ENCODE results near the gene EPS15.
"Not testable (repeated sequence)": the region's sequence is repeated elsewhere in the genome, so short reads cannot be mapped to it uniquely, and the experiment has no call there.

Gene EPS15

GRCh38 chr1:51489472-51489871, 29.6 kb downstream of the EPS15 start:
- DNase-seq (ENCODE audit: low read depth), result no peak
- H3K4me3 ChIP-seq (ENCODE audit: low read length), result no peak overlapping the region
- TF ChIP-seq, protein P1, sequence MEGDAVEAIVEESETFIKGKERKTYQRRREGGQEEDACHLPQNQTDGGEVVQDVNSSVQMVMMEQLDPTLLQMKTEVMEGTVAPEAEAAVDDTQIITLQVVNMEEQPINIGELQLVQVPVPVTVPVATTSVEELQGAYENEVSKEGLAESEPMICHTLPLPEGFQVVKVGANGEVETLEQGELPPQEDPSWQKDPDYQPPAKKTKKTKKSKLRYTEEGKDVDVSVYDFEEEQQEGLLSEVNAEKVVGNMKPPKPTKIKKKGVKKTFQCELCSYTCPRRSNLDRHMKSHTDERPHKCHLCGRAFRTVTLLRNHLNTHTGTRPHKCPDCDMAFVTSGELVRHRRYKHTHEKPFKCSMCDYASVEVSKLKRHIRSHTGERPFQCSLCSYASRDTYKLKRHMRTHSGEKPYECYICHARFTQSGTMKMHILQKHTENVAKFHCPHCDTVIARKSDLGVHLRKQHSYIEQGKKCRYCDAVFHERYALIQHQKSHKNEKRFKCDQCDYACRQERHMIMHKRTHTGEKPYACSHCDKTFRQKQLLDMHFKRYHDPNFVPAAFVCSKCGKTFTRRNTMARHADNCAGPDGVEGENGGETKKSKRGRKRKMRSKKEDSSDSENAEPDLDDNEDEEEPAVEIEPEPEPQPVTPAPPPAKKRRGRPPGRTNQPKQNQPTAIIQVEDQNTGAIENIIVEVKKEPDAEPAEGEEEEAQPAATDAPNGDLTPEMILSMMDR (conservative IDR thresholded peaks at IDR 0.05; ENCODE audit: low read depth, low read length), result no peak

DNA sequence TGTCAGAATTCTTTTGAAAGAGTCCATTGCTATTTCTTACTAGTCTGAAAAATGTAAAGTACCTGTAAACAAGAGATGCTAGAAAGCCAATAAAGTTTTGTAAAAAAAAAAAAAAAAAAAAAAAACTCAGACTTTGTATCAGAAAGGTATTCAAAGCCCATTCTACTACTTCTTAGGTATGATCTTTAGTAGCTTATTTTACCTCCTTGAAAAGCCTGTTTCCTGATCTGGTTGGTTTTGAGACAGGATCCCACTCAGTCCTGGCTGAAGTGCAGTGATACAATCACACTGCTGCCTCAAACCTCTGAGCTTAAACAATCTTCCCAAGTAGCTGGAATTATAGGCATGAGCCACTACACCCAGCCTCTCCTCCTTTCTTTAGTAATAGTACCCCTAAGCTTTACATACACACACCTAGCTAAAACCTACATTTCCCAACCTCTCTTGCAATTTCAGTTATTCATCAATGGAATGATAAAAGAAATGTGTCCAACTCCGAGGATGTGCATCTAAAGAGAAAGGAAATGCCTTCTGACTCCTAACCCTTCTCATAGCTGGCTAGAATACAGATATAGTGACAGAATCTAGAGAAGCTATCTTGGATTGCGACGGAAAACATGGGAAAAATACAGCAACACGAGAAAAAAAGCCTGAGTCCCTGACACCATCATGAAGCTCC, 30.6 kb downstream of the EPS15 start:
- H3K4me3 ChIP-seq (ENCODE audit: low read length), result no peak overlapping the region
- TF ChIP-seq, protein P1 (conservative IDR thresholded peaks at IDR 0.05; ENCODE audit: low read depth, low read length), result no peak
- DNase-seq (ENCODE audit: low read depth), result no peak

- TF ChIP-seq, protein P1 (conservative IDR thresholded peaks at IDR 0.05; ENCODE audit: low read depth, low read length), result no peak
- H3K4me3 ChIP-seq (ENCODE audit: low read length), result no peak overlapping the region
- DNase-seq (ENCODE audit: low read depth), result no peak
These were observed 31.4 kb downstream of the EPS15 start for GRCh38 chr1:51487628-51488027.

DNA sequence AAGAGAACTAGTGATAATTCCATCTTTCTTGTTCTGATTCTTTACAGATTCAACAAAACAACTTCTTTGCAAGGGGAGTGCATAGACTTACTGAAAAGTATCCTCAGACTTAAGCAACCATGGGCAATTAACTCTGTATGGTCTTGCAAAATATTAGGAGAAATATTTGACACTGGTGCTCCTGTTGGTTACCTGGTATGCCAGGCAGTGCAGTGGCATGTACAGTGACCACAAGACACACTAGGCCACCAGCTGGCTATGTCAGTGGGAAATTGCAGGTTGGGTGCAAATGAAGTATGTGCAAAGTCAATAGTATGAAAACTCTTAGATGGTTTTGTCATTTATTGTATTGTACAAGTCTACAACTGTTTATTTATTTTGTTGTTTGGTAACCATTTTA, 34.5 kb downstream of the EPS15 start:
- no peak for DNase-seq (ENCODE audit: low read depth)

DNA sequence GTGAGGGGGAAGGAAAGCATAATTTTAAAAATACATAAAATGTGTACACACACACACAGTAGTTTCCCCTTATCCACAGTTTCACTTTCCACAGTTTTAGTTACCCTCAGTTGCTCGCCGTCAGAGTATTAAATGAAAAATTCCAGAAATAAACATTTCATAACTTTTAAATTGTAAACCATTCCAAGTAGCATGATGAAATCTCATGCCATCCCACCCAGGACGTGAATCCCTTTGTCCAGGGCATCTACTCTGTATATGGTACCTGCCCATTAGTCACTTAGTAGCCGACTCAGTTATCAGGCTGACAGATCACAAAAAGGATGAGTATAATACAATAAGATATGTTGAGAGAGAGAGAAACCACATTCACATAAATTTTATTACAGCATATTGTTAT, 36.2 kb downstream of the EPS15 start:
- TF ChIP-seq, protein P1 (conservative IDR thresholded peaks at IDR 0.05; ENCODE audit: low read depth, low read length), result no peak
- no peak overlapping the region for H3K4me3 ChIP-seq (ENCODE audit: low read length)
- no peak for DNase-seq (ENCODE audit: low read depth)

More for the DNA sequence above, 34.5 kb downstream of the EPS15 start:
- no peak overlapping the region for H3K4me3 ChIP-seq (ENCODE audit: low read length)
- TF ChIP-seq, protein P1 (conservative IDR thresholded peaks at IDR 0.05; ENCODE audit: low read depth, low read length), result no peak

DNA sequence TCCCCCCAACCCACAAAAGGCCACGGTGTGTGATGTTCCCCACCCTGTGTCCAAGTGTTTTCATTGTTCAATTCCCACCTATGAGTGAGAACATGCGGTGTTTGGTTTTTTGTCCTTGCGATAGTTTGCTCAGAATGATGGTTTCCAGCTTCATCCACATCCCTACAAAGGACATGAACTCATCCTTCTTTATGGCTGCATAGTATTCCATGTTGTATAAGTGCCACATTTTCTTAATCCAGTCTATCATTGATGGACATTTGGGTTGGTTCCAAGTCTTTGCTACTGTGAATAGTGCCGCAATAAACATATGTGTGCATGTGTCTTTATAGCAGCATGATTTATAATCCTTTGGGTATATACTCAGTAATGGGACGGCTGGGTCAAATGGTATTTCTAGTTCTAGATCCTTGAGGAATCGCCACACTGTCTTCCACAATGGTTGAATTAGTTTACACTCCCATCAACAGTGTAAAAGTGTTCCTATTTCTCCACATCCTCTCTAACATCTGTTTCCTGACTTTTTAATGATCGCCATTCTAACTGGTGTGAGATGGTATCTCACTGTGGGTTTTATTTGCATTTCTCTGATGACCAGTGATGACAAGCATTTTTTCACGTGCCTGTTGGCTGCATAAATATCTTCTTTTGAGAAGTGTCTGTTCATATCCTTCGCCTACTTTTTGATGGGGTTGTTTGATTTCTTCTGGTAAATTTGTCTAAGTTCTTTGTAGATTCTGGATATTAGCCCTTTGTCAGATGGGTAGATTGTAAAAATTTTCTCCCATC, 44.0 kb downstream of the EPS15 start:
- not testable (repeated sequence) for DNase-seq (ENCODE audit: low read depth); H3K4me3 ChIP-seq (ENCODE audit: low read length)

DNA sequence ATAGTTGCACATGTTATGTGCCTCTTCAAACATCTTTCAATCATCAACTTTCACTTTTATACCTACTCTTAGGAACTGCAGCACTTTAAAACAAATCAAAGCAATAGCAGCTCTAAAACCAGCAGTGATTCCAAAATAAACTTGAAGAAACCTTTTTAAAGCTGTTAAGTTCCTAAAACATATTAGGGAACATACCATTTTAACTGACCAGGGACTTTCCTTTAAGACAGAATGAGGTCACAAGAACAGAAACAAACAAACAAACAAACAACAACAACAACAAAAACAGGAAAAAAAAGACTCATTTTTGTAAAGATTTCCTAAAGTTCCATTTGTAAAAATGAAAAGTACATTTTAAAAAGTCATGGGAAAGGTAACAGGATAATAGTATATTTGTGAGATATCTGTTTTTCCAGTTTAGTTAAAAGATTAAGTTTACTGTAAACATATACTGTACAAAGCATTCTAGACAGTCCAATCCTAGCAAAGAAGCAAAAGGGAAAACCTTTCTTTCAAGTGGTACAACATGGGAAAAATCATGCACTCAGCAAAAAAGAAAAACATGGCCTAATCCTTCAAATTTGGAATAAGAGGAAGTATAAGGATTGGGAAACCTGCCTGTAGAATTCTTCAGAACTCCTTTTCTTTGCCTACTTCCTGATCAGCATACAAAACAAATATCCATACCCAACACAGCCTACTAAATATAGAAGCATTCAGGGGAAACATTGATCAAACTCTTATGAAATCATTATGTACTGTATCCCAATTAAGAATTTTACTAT, 45.5 kb downstream of the EPS15 start:
- TF ChIP-seq, protein P1 (conservative IDR thresholded peaks at IDR 0.05; ENCODE audit: low read depth, low read length), result no peak
- DNase-seq (ENCODE audit: low read depth), result no peak
- H3K4me3 ChIP-seq (ENCODE audit: low read length), result no peak overlapping the region

All from retinal pigment epithelial cell (primary cell).